Lower lobe of right lung (tissue), 2 donors: ENCODE results near the gene SLX9. TPM values are rescaled to one million over a fixed set of nuclear protein-coding genes. Genes with fewer than 3 reads are reported as not detected.

Experiments used
- ATAC-seq, 2 donors: fragments of 200-7000 bp; cut with Tn5 transposase; one replicate each; pipeline ENCODE4 v1.9.1; 2020 to 2022; ENCODE audit warnings: mild to moderate bottlenecking in 2 of 2, moderate library complexity in 2 of 2
- DNase-seq: peaks from one replicate; pipeline ENCODE4 v3.0.0-alpha.2; 2020
- H3K27ac ChIP-seq: fragments of 200-600 bp; one replicate; pipeline ENCODE4 v1.8.0; 2022
- H3K27me3 ChIP-seq: fragments of 200-600 bp; one replicate; pipeline ENCODE4 v1.8.0; 2022; ENCODE audit warnings: low read depth
- H3K36me3 ChIP-seq: fragments of 200-600 bp; one replicate; pipeline ENCODE4 v1.8.0; 2022; ENCODE audit warnings: mild to moderate bottlenecking
- H3K4me1 ChIP-seq: fragments of 200-600 bp; one replicate; pipeline ENCODE4 v1.8.0; 2022
- H3K4me3 ChIP-seq: fragments of 200-600 bp; one replicate; pipeline ENCODE4 v1.8.0; 2022; ENCODE audit warnings: mild to moderate bottlenecking
- H3K9me3 ChIP-seq: fragments of 200-600 bp; one replicate; pipeline ENCODE4 v1.8.0; 2022
- intact Hi-C: fragments of 100-400 bp; cut with DNase I; formaldehyde crosslinking; loops from one replicate; pipeline ENCODE4 v1.11.0; 2022
- total RNA-seq: library from RNA; stranded (reverse); fragmentation: NEBNext Ultra II Directional; extraction: Animal tissue kit (Norgen Biotek cat#: 25700); gene quantifications from one replicate; pipeline ENCODE4 v1.2.1, GENCODE V29; 2021
- TF ChIP-seq, protein P1 (sequence below): fragments of 200-600 bp; IDR thresholded peaks from one replicate; pipeline ENCODE4 v1.8.0; 2022; ENCODE audit warnings: antibody characterized with exemption, mild to moderate bottlenecking
- donor health status: DM: no; HTN: yes; CAD: no; lungs with severe emphysema.

The SLX9 gene
- total RNA-seq, 1 donor from 2014 or later, result 15.7 TPM

DNA sequence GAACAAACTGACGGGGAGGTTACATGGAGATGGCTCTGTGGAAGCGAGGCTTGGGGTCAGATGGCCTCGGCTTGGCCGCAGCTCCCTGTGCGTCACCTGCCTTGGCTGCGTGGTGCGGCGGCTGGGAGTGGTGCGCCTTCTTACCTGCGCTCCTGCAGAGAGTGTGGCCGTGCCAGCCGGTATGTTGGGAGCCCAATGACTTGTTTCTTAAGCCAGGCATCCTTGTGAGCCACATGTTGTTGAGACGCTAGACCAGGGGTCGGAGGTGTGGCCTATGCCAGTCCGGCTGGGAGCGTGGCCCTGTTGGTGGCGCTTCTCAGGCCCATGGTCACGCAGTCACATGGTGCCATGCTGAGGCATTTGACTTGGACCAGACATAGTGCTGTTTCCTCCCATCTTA lies 10.5 kb downstream of the SLX9 start:
- DNase-seq (peak; percentile 46), ATAC-seq (no peak)
- H3K36me3 ChIP-seq, result peaks cover 26% of the 10 kb centered on the region
- H3K27me3 ChIP-seq, result no peaks in the 10 kb centered on the region
- H3K9me3 ChIP-seq, result no peaks in the 10 kb centered on the region
- H3K27ac ChIP-seq, result peak overlapping the region; percentile 1
- intact Hi-C loops, result no loop called here
- peaks cover 12% of the 10 kb centered on the region for H3K4me1 ChIP-seq
- TF ChIP-seq, protein P1, sequence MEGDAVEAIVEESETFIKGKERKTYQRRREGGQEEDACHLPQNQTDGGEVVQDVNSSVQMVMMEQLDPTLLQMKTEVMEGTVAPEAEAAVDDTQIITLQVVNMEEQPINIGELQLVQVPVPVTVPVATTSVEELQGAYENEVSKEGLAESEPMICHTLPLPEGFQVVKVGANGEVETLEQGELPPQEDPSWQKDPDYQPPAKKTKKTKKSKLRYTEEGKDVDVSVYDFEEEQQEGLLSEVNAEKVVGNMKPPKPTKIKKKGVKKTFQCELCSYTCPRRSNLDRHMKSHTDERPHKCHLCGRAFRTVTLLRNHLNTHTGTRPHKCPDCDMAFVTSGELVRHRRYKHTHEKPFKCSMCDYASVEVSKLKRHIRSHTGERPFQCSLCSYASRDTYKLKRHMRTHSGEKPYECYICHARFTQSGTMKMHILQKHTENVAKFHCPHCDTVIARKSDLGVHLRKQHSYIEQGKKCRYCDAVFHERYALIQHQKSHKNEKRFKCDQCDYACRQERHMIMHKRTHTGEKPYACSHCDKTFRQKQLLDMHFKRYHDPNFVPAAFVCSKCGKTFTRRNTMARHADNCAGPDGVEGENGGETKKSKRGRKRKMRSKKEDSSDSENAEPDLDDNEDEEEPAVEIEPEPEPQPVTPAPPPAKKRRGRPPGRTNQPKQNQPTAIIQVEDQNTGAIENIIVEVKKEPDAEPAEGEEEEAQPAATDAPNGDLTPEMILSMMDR, result no peak
- no peak overlapping the region for H3K4me3 ChIP-seq

DNA sequence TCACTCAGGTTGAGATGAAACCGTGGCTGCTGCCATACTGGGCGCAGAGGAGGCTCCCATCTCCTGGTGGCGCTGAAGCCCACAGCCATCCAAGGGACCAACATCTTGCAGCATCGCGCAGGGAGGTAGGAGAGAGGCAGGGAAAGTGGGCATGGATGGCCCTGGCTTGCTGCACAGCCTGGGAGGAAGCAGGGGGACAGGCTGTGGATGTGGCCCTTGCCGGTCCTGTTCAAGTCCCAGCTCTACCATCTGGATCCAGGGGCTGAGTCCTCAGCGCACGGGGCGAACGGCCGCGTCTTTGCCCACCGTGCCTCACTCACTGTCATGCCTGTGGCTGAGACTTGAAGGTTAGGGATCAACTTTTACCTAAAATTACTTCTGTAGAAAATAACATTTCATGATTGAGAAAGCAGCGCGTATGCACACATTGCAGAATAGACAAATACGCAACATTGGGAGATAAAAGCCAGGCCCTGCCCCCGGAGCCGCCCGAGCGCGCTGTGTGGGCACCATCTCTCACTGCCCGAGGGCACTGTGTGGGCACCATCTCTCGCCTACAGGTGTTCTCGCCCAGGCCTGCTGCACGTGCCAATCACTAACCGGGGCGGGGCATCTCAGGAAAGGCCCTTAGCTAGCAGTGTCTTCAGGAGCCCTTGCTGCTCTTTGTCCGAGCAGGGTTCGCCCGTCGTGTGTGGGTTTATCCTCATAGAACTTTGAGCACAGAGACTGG lies 11.5 kb downstream of the SLX9 start:
- no peaks in the 10 kb centered on the region for H3K9me3 ChIP-seq
- TF ChIP-seq, protein P1, result no peak
- no peak overlapping the region for H3K4me3 ChIP-seq
- peaks cover 12% of the 10 kb centered on the region for H3K4me1 ChIP-seq
- H3K27ac ChIP-seq, result no peak overlapping the region
- H3K27me3 ChIP-seq, result no peaks in the 10 kb centered on the region
- H3K36me3 ChIP-seq, result peaks cover 22% of the 10 kb centered on the region
- ATAC-seq (no peak), DNase-seq (peak; percentile 44)
- intact Hi-C loops, result no loop called here

DNA sequence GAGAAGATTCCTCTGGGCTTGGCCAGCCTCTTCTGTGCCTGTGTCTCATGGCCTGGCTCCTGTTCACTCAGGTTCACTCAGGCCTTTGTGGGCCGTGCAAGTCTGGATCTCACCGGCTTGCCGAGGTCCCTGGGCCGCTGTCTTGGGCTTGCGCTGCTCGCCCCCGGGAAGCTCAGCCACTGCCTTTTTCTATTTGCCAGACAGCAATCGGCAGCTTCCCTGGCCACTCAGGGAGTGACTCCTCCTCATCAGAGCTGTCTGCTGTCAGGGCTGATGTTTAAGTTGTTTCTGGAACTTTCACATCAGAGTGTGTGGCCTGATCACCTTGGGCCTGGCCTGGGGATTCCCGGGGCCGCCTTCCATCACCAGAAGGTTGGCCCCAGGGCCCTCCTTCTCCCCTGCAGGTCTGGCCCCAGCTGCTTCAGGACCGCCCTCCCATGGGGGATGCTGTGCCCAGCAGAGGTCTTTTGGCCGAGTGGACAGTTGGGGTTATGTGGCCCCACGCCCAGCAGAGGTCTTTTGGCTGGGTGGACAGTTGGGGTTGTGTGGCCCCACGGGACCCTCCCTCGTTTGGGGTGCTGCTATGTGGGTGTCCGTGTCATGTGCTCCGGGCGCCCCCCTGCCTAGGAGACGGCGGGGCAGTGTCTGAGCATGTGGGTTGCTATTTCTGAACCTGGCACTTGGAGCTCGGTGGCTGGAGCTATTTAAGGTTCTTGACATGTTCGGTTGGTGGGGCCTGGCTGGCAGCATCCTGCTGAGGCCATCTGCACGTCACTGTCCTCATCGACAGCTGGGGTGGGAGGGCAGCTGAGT lies 12.5 kb downstream of the SLX9 start:
- TF ChIP-seq, protein P1, result no peak
- Histone ChIP-seq H3K27me3 (no peaks in the 10 kb centered on the region), H3K9me3 (no peaks in the 10 kb centered on the region), H3K36me3 (peaks cover 22% of the 10 kb centered on the region), H3K27ac (no peak overlapping the region), H3K4me1 (peaks cover 12% of the 10 kb centered on the region), H3K4me3 (no peak overlapping the region)
- intact Hi-C loops, result no loop called here
- no peak for ATAC-seq
- DNase-seq, result peak; percentile 37

DNA sequence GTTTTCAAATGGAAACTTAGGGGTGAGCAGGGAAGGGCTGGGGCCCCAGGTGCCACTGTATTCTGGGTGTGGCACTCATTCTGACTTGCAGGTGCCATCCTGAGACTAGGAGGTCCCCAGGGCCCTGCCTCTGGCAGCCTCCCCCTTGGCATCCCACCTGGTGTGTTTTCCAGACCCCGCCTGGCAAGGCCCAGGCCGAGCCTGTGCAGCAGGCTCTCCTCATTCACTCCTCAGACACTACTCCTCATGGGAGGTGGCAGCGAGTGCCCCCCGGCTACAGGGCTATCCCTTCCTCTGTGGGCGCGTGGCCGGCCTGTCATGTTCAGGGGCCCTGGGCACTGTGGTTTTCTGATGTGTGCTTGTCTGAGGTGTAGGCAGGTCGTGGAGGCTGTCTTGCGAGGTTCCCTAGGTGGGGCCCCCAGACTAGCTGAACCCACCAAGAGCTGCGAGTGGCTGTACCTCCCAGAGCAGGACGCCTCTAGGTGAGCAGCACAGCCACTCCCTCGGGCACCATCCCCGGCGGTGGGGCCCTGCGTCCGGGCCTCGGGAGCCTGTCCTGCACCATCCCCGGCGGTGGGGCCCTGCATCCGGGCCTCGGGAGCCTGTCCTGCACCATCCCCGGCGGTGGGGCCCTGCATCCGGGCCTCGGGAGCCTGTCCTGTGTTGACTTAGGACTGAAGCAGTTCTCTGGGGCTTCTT lies 13.2 kb downstream of the SLX9 start:
- peaks cover 28% of the 10 kb centered on the region for H3K36me3 ChIP-seq
- H3K9me3 ChIP-seq, result no peaks in the 10 kb centered on the region
- intact Hi-C loops, result no loop called here
- H3K27ac ChIP-seq, result no peak overlapping the region
- TF ChIP-seq, protein P1, result no peak
- peak; percentile 31 for DNase-seq
- no peak overlapping the region for H3K4me3 ChIP-seq
- no peaks in the 10 kb centered on the region for H3K27me3 ChIP-seq
- no peak for ATAC-seq
- peaks cover 13% of the 10 kb centered on the region for H3K4me1 ChIP-seq

DNA sequence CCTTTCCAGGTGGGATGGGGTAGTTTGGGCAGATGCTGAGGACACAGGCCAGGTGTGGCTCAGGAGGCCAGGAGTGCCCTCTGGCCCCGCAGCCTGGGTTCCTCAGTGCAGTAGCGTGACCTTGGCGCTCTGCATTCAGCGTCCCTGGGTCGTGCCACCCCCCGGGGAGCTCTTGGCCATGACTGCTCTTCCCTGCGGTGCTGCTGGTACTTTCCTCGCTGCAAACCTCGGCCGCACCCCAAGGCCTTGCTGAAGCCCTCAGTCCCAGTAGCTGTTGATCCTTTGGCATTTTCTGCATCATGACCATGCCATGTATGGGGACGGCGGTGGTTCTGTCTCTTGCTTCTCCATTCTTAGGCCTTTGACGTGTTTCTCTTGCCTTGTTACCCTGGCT lies 13.8 kb downstream of the SLX9 start:
- ATAC-seq (no peak), DNase-seq (peak; percentile 23)
- H3K4me1 ChIP-seq, result peaks cover 18% of the 10 kb centered on the region
- intact Hi-C loops, result no loop called here
- no peaks in the 10 kb centered on the region for H3K27me3 ChIP-seq
- H3K4me3 ChIP-seq, result no peak overlapping the region
- H3K9me3 ChIP-seq, result no peaks in the 10 kb centered on the region
- no peak overlapping the region for H3K27ac ChIP-seq
- peaks cover 34% of the 10 kb centered on the region for H3K36me3 ChIP-seq
- TF ChIP-seq, protein P1, result no peak
